Measurements from ENCODE around the gene CHRNA4. TPM values are rescaled to one million over a fixed set of nuclear protein-coding genes. Genes with fewer than 3 reads are reported as not detected.

The CHRNA4 gene
- total RNA-seq, 1 donor from 2014 or later: 165 TPM

DNA sequence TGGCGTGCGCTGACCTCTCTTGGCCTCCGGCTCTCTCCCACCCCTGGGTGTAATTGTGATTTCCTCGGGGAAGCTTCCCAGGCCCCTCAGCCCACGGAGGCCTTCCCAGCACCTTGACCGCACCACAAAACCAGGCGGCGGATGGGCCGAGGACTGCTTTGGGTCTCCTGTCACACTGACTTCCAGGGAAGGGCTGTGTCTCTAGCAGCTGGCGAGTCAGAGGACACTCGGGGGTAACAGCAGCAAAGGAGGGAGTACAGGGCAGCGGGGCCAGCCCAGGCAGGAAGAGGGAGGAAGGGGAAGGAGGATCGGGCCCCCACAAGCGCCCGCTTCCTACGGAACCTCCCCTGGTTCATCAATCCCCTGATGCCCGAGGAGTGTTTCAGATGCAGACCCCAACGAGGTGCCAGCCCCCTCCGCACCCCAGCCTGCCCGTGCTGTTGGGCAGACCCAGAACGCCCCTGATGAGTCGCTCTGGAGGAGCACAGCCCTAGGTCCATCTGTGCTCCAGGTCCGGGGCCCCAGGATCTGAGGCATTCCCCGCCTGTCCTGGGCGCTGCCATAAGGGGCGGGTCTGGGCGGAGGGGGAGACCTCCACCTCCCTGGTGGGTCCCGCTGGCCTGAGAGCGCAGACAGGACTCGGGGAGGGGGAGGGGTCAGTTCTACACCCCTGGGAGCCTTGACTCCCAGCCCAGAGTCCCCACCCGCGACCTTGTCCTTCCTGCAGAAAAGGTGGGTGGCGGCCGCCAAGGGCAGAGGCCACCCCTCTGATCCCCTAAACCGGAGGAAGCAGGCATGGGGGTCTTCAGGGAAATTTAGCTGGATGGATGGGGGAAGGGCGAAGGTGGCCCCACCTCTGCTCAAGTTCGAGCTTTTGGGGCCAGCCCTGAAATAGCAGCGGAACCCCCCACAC lies 956 bp downstream of the CHRNA4 start:
- Mint-ChIP-seq H3K9me3 (ENCODE audit: unreplicated experiment) (peaks cover 8% of the 10 kb centered on the region), H3K4me3 (ENCODE audit: unreplicated experiment) (peak overlapping the region; percentile 83), H3K27me3 (ENCODE audit: unreplicated experiment) (peaks cover 10% of the 10 kb centered on the region)

DNA sequence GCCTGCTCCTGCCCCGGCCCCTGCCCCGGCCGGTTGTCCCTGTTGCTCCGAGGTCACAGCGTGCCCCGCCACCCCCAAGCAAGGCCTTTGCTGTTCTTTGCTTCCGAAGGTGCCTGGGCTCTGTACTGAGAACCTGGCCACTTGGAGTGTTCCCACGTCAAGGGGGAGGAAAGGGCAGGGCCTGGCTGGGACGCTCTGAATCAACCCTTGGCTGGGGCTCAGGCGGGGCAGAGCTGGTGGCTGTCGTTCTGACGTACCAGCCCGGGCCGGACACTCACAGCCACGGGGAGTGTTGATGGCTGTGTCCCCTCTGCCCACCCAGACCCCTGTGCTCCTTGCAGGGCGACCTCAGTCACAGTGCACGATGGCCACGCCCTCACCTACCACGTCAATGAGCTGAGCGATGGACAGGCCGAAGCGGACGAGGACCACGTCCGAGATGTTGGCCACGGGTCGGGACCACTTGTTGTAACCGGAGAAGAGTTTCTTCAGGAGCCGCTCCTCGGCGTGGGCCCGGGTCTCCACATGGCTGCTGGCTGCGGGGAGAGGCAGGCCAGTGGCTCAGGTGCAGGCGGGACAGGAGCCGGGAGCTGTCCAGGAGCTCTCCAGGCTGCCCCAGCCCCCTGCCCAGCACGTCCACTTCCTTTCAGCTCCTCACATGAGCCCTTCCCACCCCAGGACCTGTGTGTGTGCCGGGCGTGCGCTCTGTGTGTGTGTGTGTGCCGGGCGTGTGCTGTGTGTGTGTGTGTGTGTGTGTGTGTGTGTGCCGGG lies 1.8 kb downstream of the CHRNA4 start:
- Mint-ChIP-seq H3K36me3 (ENCODE audit: unreplicated experiment) (no peaks in the 10 kb centered on the region), H3K4me1 (ENCODE audit: low read depth, unreplicated experiment) (peaks cover 21% of the 10 kb centered on the region), H3K27ac (ENCODE audit: unreplicated experiment) (peak overlapping the region; percentile 62), H3K4me3 (ENCODE audit: unreplicated experiment) (peak overlapping the region; percentile 83), H3K9me3 (ENCODE audit: unreplicated experiment) (peaks cover 7% of the 10 kb centered on the region), H3K27me3 (ENCODE audit: unreplicated experiment) (peaks cover 10% of the 10 kb centered on the region)
- TF ChIP-seq CTCF (IDR thresholded peaks at IDR 0.05; ENCODE audit: partially characterized antibody, unreplicated experiment): no peak
- no peak for DNase-seq

More for the DNA sequence above, 956 bp downstream of the CHRNA4 start:
- peak overlapping the region; percentile 62 for H3K27ac Mint-ChIP-seq (ENCODE audit: unreplicated experiment)
- H3K4me1 Mint-ChIP-seq (ENCODE audit: low read depth, unreplicated experiment): peaks cover 18% of the 10 kb centered on the region
- peak; percentile 62 for DNase-seq
- TF ChIP-seq CTCF (IDR thresholded peaks at IDR 0.05; ENCODE audit: partially characterized antibody, unreplicated experiment): no peak
- no peaks in the 10 kb centered on the region for H3K36me3 Mint-ChIP-seq (ENCODE audit: unreplicated experiment)

DNA sequence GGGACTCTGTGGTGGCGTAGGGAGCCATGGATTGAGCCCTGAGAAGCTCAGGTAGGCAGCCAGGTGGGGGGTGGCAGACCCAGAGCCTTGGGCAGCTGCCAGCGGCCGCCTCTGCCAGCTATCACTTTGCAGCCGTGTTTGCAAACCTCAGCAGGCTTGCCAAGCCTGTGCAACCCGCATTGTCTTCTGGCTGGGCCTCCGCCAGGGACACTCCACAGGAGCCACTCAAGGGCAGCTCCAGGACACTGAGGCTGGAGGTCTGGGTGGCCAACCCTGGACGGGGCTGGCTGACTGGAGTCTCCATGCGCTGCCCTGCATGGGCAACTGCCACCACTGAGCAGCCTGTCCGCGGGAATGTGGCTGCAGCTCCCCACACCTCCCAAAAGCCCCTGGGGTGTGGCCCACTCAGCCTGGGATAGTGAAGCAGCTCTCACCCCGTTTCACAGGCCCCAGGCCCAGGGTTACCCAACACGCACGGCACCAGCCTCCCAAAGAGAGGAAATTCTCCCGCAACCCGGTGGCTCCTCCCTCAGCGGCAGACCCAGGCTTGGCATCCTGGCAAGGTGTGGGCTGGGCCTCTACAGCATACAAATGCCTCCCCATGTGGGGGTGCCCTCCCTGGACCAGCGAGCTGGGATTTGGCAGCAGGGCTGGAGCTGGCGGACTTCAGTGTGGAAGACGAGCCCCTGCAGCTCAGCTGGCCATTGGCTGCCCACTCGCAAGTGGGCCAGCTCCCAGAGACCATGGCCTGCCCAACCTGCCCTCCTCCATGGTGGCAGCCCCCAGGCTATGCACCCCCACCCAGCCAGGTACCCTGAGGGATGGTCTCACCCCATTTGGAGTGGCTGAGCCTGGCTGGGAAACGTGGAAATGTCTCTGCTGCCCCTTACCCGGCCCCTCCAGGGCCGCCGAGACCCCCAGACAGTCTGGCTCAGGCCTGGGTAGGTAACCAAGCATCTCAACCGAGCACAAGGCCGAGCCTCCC lies 2.9 kb downstream of the CHRNA4 start:
- Mint-ChIP-seq H3K36me3 (ENCODE audit: unreplicated experiment) (no peaks in the 10 kb centered on the region), H3K4me3 (ENCODE audit: unreplicated experiment) (no peak overlapping the region), H3K4me1 (ENCODE audit: low read depth, unreplicated experiment) (peaks cover 17% of the 10 kb centered on the region), H3K27ac (ENCODE audit: unreplicated experiment) (no peak overlapping the region), H3K27me3 (ENCODE audit: unreplicated experiment) (peaks cover 9% of the 10 kb centered on the region), H3K9me3 (ENCODE audit: unreplicated experiment) (peaks cover 6% of the 10 kb centered on the region)
- no peak for TF ChIP-seq CTCF (IDR thresholded peaks at IDR 0.05; ENCODE audit: partially characterized antibody, unreplicated experiment)
- DNase-seq: peak; percentile 12

DNA sequence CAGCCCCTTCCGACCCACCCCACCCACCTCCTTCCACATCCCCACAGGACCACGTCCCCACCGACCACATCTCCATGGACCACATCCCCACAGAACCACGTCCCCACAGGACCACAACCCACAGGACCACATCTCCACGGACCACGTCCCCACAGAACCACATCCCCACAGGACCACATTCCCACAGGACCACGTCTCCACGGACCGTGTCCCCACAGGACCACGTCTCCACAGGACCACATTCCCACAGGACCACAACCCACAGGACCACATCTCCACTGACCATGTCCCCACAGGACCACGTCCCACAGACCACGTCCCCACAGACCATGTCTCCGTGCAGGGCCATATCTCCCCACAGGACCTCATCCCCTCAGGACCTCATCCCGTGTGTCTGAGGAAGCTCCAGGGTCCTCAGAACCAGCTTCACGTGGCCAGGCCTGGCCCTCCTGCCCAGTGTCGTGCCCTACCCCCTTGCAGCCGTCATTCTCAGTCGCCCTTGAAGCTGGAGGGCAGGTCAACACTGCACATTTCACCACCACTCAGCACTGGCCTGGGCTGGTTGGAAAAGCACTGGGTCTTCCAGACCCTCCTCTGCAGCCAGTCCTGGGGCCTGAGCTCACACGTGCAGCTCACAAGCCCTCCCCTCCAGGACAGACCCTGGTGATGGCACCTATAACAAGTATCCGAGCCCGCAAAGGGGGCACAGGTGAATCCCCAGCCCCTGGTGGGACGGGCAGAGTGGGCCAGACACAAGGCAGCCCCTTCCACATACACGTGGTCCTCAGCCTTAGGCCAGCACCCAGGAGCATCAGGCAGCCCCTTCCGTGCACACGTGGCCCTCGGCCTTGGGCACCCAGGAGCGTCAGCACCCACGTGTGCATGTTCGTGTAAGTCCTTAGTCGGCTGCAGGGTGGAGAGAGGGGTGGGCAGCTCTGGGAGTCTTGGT lies 3.9 kb downstream of the CHRNA4 start:
- no peak for TF ChIP-seq CTCF (IDR thresholded peaks at IDR 0.05; ENCODE audit: partially characterized antibody, unreplicated experiment)
- Mint-ChIP-seq H3K27me3 (ENCODE audit: unreplicated experiment) (peaks cover 4% of the 10 kb centered on the region), H3K4me3 (ENCODE audit: unreplicated experiment) (no peak overlapping the region), H3K36me3 (ENCODE audit: unreplicated experiment) (no peaks in the 10 kb centered on the region), H3K9me3 (ENCODE audit: unreplicated experiment) (peaks cover 2% of the 10 kb centered on the region), H3K4me1 (ENCODE audit: low read depth, unreplicated experiment) (peaks cover 11% of the 10 kb centered on the region), H3K27ac (ENCODE audit: unreplicated experiment) (no peak overlapping the region)
- DNase-seq: peak; percentile 8

Data from glutamatergic neuron (in vitro differentiated cells).